Breast epithelium (tissue), 4 donors: ENCODE data around the gene OST4. TPM values are rescaled to one million over a fixed set of nuclear protein-coding genes. Genes with fewer than 3 reads are reported as not detected.

ENCODE experiments used
- DNase-seq, 2 donors: peaks; one replicate each; pipeline ENCODE4 v3.0.0-alpha.2; 2019; ENCODE audit warnings: low spot score in 2 of 2
- H3K27ac ChIP-seq, 2 donors: fragments of 200-600 bp; sonication (generic) in 1 of 2; one replicate each; pipeline ENCODE4 v1.5.1; 2016 to 2019; ENCODE audit warnings: mild to moderate bottlenecking in 1 of 2
- H3K27me3 ChIP-seq, 2 donors: fragments of 200-600 bp; sonication (generic) in 1 of 2; one replicate each; pipeline versions ENCODE4 v1.5.1 to v1.6.0; 2017 to 2019; ENCODE audit warnings: control low read depth in 1 of 2, mild to moderate bottlenecking in 1 of 2
- H3K36me3 ChIP-seq: fragments of 200-600 bp; one replicate; pipeline ENCODE4 v1.5.1; 2019
- H3K4me1 ChIP-seq, 2 donors: fragments of 200-600 bp; sonication (generic); one replicate each; pipeline ENCODE4 v1.5.1; 2016 to 2019; ENCODE audit warnings: control low read depth in 1 of 2
- H3K4me3 ChIP-seq, 3 donors: fragments of 200-600 bp; sonication (generic); 1 replicate in 2 of 3; 2 replicates in 1 of 3; pipeline ENCODE4 v1.5.1; 2016 to 2019; ENCODE audit warnings: mild to moderate bottlenecking in 3 of 3, moderate library complexity in 2 of 3
- H3K9me3 ChIP-seq, 2 donors: fragments of 200-600 bp; sonication (generic) in 1 of 2; one replicate each; pipeline ENCODE4 v1.5.1; 2016 to 2019; ENCODE audit warnings: control low read depth in 1 of 2
- POLR2A ChIP-seq: fragments of 450-650 bp; IDR thresholded peaks from one replicate; pipeline ENCODE4 v1.6.1; 2016; ENCODE audit warnings: antibody characterized with exemption, mild to moderate bottlenecking, moderate library complexity
- POLR2AphosphoS5 ChIP-seq, 3 donors: sonication (generic); formaldehyde crosslinking; IDR thresholded peaks; one replicate each; pipeline ENCODE4 v1.6.1; 2017; ENCODE audit warnings: antibody characterized with exemption in 3 of 3
- intact Hi-C: fragments of 100-400 bp; cut with DNase I; formaldehyde crosslinking; loops from one replicate; pipeline ENCODE4 v1.15.1; 2023; ENCODE audit warnings: low total_unique reads
- total RNA-seq, 3 donors: library from RNA; depleted of rRNA; stranded (reverse); fragments of >200 nt; gene quantifications; one replicate each; pipeline ENCODE4 v1.1.0, GENCODE V29; 2016
- TF ChIP-seq, protein P1 (sequence below), 3 donors: fragments of 450-650 bp; IDR thresholded peaks; one replicate each; pipeline ENCODE4 v1.5.1; 2016 to 2017; ENCODE audit warnings: antibody characterized with exemption in 3 of 3, mild to moderate bottlenecking in 3 of 3, moderate library complexity in 3 of 3

OST4 gene
- total RNA-seq, 3 donors from 2014 or later = 271 to 309 (median 281) TPM

DNA sequence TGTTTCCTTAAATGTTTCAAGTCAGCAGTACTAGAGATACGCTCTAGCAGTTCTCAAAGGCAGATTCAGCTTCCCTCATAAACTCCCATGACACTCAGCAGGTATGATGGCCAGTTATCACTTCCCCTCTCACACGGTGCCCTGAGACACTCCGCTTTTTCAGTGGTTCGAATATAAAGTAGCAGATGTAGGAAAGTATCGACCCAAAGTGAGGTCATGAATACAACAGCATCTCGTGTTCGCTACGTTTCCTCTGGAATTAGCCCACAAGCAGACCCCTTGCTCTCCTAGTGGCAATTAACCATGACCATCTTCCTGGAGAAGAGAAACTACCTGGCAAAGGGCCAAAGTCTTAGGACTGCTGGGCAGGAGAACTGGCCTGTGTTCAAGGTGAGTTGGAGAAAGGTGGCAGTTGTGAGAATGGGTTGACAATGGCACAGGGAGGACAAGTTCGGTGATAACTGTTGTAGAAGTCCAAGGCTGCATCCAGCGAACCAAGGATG, 29.2 kb downstream of the OST4 start:
- no peak for DNase-seq
- no peaks in the 10 kb centered on the region for H3K4me1 ChIP-seq
- intact Hi-C loops = no loop called here
- no peak overlapping the region for H3K27ac ChIP-seq
- H3K36me3 ChIP-seq = peaks cover 17% of the 10 kb centered on the region
- no peak for TF ChIP-seq POLR2AphosphoS5 (IDR thresholded peaks at IDR 0.05)
- H3K27me3 ChIP-seq = no peaks in the 10 kb centered on the region
- H3K9me3 ChIP-seq = no peaks in the 10 kb centered on the region
- H3K4me3 ChIP-seq = no peak overlapping the region

DNA sequence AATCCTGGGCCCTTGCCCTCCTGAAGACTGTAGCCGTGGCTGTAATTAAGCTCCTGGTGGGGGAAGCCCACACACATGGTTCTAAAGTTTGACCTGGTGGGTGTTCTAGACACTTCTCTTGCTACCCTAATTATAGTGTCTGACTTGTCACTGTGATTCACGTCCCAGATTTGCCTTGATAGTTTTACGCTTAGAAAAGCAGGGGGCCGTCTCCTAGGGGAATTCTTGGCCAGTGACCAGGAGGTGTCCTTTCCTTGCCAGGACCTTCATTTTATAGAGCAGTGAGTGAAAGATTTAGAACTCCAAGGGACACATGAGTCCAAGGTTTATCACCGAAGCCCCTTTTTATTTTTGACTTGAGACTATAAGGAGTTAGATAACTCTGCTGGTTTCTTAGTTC, 29.7 kb downstream of the OST4 start:
- intact Hi-C loops = no loop called here
- Histone ChIP-seq H3K4me1 (no peaks in the 10 kb centered on the region), H3K4me3 (no peak overlapping the region), H3K36me3 (peaks cover 21% of the 10 kb centered on the region), H3K27ac (no peak overlapping the region), H3K9me3 (no peaks in the 10 kb centered on the region), H3K27me3 (no peaks in the 10 kb centered on the region)
- DNase-seq = no peak
- TF ChIP-seq POLR2AphosphoS5 (IDR thresholded peaks at IDR 0.05) (no peak), POLR2A (no peak)
- TF ChIP-seq, protein P1, sequence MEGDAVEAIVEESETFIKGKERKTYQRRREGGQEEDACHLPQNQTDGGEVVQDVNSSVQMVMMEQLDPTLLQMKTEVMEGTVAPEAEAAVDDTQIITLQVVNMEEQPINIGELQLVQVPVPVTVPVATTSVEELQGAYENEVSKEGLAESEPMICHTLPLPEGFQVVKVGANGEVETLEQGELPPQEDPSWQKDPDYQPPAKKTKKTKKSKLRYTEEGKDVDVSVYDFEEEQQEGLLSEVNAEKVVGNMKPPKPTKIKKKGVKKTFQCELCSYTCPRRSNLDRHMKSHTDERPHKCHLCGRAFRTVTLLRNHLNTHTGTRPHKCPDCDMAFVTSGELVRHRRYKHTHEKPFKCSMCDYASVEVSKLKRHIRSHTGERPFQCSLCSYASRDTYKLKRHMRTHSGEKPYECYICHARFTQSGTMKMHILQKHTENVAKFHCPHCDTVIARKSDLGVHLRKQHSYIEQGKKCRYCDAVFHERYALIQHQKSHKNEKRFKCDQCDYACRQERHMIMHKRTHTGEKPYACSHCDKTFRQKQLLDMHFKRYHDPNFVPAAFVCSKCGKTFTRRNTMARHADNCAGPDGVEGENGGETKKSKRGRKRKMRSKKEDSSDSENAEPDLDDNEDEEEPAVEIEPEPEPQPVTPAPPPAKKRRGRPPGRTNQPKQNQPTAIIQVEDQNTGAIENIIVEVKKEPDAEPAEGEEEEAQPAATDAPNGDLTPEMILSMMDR (IDR thresholded peaks at IDR 0.05) = no peak

DNA sequence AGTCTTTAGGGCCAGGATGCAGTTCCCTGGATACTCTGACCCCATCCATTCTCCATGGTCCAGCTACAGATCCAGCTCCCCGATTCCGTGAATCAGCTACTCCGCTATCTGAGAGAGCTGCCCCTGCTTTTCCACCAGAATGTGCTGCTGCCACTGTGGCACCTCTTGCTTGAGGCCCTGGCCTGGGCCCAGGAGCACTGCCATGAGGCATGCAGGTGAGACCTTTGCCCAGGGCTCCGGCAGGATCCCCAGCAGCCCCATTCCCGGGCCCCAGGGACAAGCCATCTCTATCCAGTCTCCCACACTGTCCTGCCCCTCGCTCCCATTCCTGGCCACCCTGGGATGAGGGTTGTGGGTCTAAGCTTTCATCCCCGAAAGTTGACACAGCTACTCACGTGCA, 31.2 kb downstream of the OST4 start:
- no peak for TF ChIP-seq POLR2AphosphoS5 (IDR thresholded peaks at IDR 0.05)
- TF ChIP-seq POLR2A = no peak
- TF ChIP-seq, protein P1 (IDR thresholded peaks at IDR 0.05) = no peak
- Histone ChIP-seq H3K9me3 (no peaks in the 10 kb centered on the region), H3K27ac (no peak overlapping the region), H3K4me3 (no peak overlapping the region), H3K4me1 (no peaks in the 10 kb centered on the region), H3K36me3 (peaks cover 24% of the 10 kb centered on the region), H3K27me3 (no peaks in the 10 kb centered on the region)
- no peak for DNase-seq
- intact Hi-C loops = no loop called here

DNA sequence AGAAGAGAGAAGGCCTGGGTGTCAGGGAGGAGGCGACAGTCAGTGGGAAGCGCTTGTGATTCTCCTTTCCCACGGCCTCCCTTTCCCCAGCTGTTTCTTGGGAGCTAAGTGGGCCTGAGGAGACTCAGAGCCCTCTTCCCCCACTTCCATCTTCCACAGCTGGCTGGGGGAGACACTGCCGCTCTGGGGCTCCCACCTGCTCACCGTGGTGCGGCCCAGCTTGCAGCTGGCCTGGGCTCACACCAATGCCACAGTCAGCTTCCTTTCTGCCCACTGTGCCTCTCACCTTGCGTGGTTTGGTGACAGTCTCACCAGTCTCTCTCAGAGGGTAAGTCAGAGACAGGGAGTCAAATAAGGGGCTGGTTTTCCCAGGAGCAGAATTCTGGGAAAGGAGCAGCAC, 31.6 kb downstream of the OST4 start:
- Histone ChIP-seq H3K27ac (no peak overlapping the region), H3K4me3 (no peak overlapping the region), H3K9me3 (no peaks in the 10 kb centered on the region), H3K4me1 (no peaks in the 10 kb centered on the region), H3K27me3 (no peaks in the 10 kb centered on the region), H3K36me3 (peaks cover 24% of the 10 kb centered on the region)
- TF ChIP-seq POLR2A (no peak), POLR2AphosphoS5 (IDR thresholded peaks at IDR 0.05) (no peak)
- TF ChIP-seq, protein P1 (IDR thresholded peaks at IDR 0.05) = no peak
- intact Hi-C loops = no loop called here
- no peak for DNase-seq

DNA sequence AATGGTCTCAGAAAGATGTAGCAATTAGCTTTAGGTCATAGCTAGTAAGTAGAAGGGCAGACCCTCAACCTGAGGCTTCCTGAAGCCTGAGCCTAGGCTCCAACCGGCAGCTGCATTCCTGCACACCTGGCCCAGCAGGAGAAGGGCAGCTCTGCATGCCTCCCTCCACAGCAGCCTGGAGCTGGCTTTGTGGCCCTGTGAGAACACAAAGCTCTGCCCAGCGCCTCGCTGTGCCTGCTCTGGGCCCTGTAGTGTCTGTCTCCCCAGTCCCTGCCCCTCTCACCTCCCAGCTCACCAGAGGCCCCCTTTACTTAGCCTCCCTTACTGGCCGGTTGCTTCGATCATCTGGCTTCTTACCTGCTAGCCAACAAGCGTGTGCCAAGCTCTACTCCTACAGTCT, 32.0 kb downstream of the OST4 start:
- TF ChIP-seq POLR2A (no peak), POLR2AphosphoS5 (IDR thresholded peaks at IDR 0.05) (no peak)
- TF ChIP-seq, protein P1 (IDR thresholded peaks at IDR 0.05) = no peak
- DNase-seq = no peak
- Histone ChIP-seq H3K36me3 (peaks cover 24% of the 10 kb centered on the region), H3K4me3 (no peak overlapping the region), H3K4me1 (peaks cover 0 to 2% of the 10 kb centered on the region in 2 donors), H3K27me3 (no peaks in the 10 kb centered on the region), H3K27ac (no peak overlapping the region), H3K9me3 (no peaks in the 10 kb centered on the region)
- intact Hi-C loops = no loop called here
